Measurements from ENCODE around the gene ZNF536.

- TF ChIP-seq, protein P1, sequence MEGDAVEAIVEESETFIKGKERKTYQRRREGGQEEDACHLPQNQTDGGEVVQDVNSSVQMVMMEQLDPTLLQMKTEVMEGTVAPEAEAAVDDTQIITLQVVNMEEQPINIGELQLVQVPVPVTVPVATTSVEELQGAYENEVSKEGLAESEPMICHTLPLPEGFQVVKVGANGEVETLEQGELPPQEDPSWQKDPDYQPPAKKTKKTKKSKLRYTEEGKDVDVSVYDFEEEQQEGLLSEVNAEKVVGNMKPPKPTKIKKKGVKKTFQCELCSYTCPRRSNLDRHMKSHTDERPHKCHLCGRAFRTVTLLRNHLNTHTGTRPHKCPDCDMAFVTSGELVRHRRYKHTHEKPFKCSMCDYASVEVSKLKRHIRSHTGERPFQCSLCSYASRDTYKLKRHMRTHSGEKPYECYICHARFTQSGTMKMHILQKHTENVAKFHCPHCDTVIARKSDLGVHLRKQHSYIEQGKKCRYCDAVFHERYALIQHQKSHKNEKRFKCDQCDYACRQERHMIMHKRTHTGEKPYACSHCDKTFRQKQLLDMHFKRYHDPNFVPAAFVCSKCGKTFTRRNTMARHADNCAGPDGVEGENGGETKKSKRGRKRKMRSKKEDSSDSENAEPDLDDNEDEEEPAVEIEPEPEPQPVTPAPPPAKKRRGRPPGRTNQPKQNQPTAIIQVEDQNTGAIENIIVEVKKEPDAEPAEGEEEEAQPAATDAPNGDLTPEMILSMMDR (IDR thresholded peaks at IDR 0.05), result no peak
- TF ChIP-seq POLR2A (IDR thresholded peaks at IDR 0.05), result no peak
Observed at GRCh38 chr19:30480097-30480496, 107.9 kb downstream of the ZNF536 start.

Measured in right lobe of liver (tissue), 4 donors.